Astrocyte (in vitro differentiated cells and primary cell): ENCODE data around the gene DTNBP1. TPM values are rescaled to one million over a fixed set of nuclear protein-coding genes. Genes with fewer than 3 reads are reported as not detected.

Experiments used
- DNase-seq: peaks from one replicate; pipeline ENCODE4 v3.0.0-alpha.2; 2010; ENCODE audit warnings: low read depth
- FAIRE-seq: peaks from 2 replicates; lab custom pipeline; 2011; peaks lifted over from hg19 to GRCh38; lab: Jason Lieb, UNC
- H2AFZ ChIP-seq: 2 replicates; pipeline ENCODE4 v1.6.0; 2012; ENCODE audit warnings: low read depth, low read length, inconsistent platforms
- H3K27ac ChIP-seq: 2 replicates; pipeline ENCODE4 v1.5.1; 2011; ENCODE audit warnings: low read depth, low read length, inconsistent platforms
- H3K27me3 ChIP-seq: 2 replicates; pipeline ENCODE4 v1.6.0; 2011; ENCODE audit warnings: low read length, inconsistent platforms; ENCODE audit not compliant: insufficient read depth
- H3K36me3 ChIP-seq: 2 replicates; pipeline ENCODE4 v1.5.1; 2011; ENCODE audit warnings: low read length, inconsistent platforms; ENCODE audit not compliant: insufficient read depth
- H3K4me1 ChIP-seq: 2 replicates; pipeline ENCODE4 v1.5.1; 2011; ENCODE audit warnings: low read length, inconsistent platforms; ENCODE audit not compliant: insufficient read depth
- H3K4me2 ChIP-seq: 2 replicates; pipeline ENCODE4 v1.6.0; 2012; ENCODE audit warnings: low read length, inconsistent platforms
- H3K4me3 ChIP-seq: 2 replicates; pipeline ENCODE4 v1.5.1; 2011; ENCODE audit warnings: low read depth, mild to moderate bottlenecking, low read length, inconsistent platforms; ENCODE audit not compliant: insufficient read depth
- H3K79me2 ChIP-seq: 2 replicates; pipeline ENCODE4 v1.6.0; 2012; ENCODE audit warnings: mild to moderate bottlenecking, low read length, inconsistent platforms; ENCODE audit not compliant: insufficient read depth
- H3K9ac ChIP-seq: 2 replicates; pipeline ENCODE4 v1.6.0; 2012; ENCODE audit warnings: mild to moderate bottlenecking, low read length, inconsistent platforms
- H3K9me3 ChIP-seq: 2 replicates; pipeline ENCODE4 v1.5.1; 2012; ENCODE audit warnings: low read depth, mild to moderate bottlenecking, low read length, inconsistent platforms; ENCODE audit not compliant: insufficient read depth
- H4K20me1 ChIP-seq: 2 replicates; pipeline ENCODE4 v1.6.0; 2012; ENCODE audit warnings: low read length, inconsistent platforms; ENCODE audit not compliant: insufficient read depth
- H3K27ac Mint-ChIP-seq: one replicate; pipeline ENCODE4 v1.8.0; 2021; ENCODE audit warnings: mild to moderate bottlenecking, mixed read lengths; ENCODE audit not compliant: unreplicated experiment
- H3K27me3 Mint-ChIP-seq: one replicate; pipeline ENCODE4 v1.8.0; 2021; ENCODE audit warnings: low read depth, mixed read lengths; ENCODE audit not compliant: unreplicated experiment
- H3K36me3 Mint-ChIP-seq: one replicate; pipeline ENCODE4 v1.8.0; 2021; ENCODE audit warnings: low read depth, mixed read lengths; ENCODE audit not compliant: unreplicated experiment
- H3K4me1 Mint-ChIP-seq: one replicate; pipeline ENCODE4 v1.8.0; 2021; ENCODE audit warnings: low read depth, mixed read lengths; ENCODE audit not compliant: unreplicated experiment
- H3K4me3 Mint-ChIP-seq: one replicate; pipeline ENCODE4 v1.8.0; 2021; ENCODE audit warnings: mild to moderate bottlenecking, moderate library complexity, mixed read lengths; ENCODE audit not compliant: unreplicated experiment
- H3K9me3 Mint-ChIP-seq: one replicate; pipeline ENCODE4 v1.8.0; 2021; ENCODE audit warnings: mild to moderate bottlenecking, mixed read lengths; ENCODE audit not compliant: unreplicated experiment
- CTCF ChIP-seq: IDR thresholded peaks from 2 replicates; pipeline ENCODE4 v1.5.1; 2011; ENCODE audit warnings: low read depth, mild to moderate bottlenecking, inconsistent platforms, low read length, moderate library complexity; ENCODE audit not compliant: insufficient read depth
- EZH2 ChIP-seq: IDR thresholded peaks from 2 replicates; pipeline ENCODE4 v1.6.1; 2012; ENCODE audit warnings: mild to moderate bottlenecking, low read length, inconsistent platforms; ENCODE audit not compliant: insufficient read depth
- total RNA-seq: library from RNA; stranded (reverse); gene quantifications from 2 replicates; pipeline ENCODE4 v1.2.1, GENCODE V29; 2021

Gene DTNBP1
- total RNA-seq, 1 donor from 2014 or later, result 13.0 TPM

GRCh38 chr6:15677822-15678221, 15.0 kb upstream of the DTNBP1 start:
- Mint-ChIP-seq H3K36me3 (no peaks in the 10 kb centered on the region), H3K9me3 (no peaks in the 10 kb centered on the region), H3K27ac (no peak overlapping the region), H3K4me1 (no peaks in the 10 kb centered on the region), H3K27me3 (peaks cover 8% of the 10 kb centered on the region), H3K4me3 (no peak overlapping the region)
- Histone ChIP-seq H4K20me1 (no peaks in the 10 kb centered on the region), H3K27ac (no peak overlapping the region), H3K4me2 (no peak overlapping the region), H3K79me2 (no peaks in the 10 kb centered on the region), H3K9me3 (no peaks in the 10 kb centered on the region), H3K9ac (no peak overlapping the region), H3K27me3 (peaks cover 8% of the 10 kb centered on the region), H3K4me1 (no peaks in the 10 kb centered on the region), H3K4me3 (no peak overlapping the region), H2AFZ (no peak overlapping the region), H3K36me3 (no peaks in the 10 kb centered on the region)
- TF ChIP-seq EZH2 (no peak), CTCF (no peak)
- FAIRE-seq (no peak), DNase-seq (no peak)

GRCh38 chr6:15675536-15676220, 12.8 kb upstream of the DTNBP1 start:
- Histone ChIP-seq H3K9me3 (no peaks in the 10 kb centered on the region), H3K9ac (no peak overlapping the region), H3K36me3 (no peaks in the 10 kb centered on the region), H3K4me3 (no peak overlapping the region), H3K4me1 (no peaks in the 10 kb centered on the region), H2AFZ (no peak overlapping the region), H3K79me2 (no peaks in the 10 kb centered on the region), H3K27me3 (peaks cover 14% of the 10 kb centered on the region), H3K27ac (no peak overlapping the region), H4K20me1 (no peaks in the 10 kb centered on the region), H3K4me2 (no peak overlapping the region)
- H3K4me3 Mint-ChIP-seq, result no peak overlapping the region
- DNase-seq (no peak), FAIRE-seq (no peak)
- TF ChIP-seq EZH2 (no peak), CTCF (no peak)
- no peaks in the 10 kb centered on the region for H3K9me3 Mint-ChIP-seq
- no peak overlapping the region for H3K27ac Mint-ChIP-seq
- peaks cover 20% of the 10 kb centered on the region for H3K27me3 Mint-ChIP-seq
- no peaks in the 10 kb centered on the region for H3K36me3 Mint-ChIP-seq
- H3K4me1 Mint-ChIP-seq, result no peaks in the 10 kb centered on the region

GRCh38 chr6:15674690-15675386, 12.0 kb upstream of the DTNBP1 start:
- DNase-seq, result no peak
- FAIRE-seq, result no peak
- H3K27me3 Mint-ChIP-seq, result peaks cover 25% of the 10 kb centered on the region

More at GRCh38 chr6:15674690-15675386, 12.0 kb upstream of the DTNBP1 start:
- no peak overlapping the region for H3K27ac Mint-ChIP-seq
- H3K4me3 Mint-ChIP-seq, result no peak overlapping the region
- H3K36me3 Mint-ChIP-seq, result no peaks in the 10 kb centered on the region
- H3K4me1 Mint-ChIP-seq, result no peaks in the 10 kb centered on the region
- Histone ChIP-seq H3K27ac (no peak overlapping the region), H3K27me3 (peaks cover 21% of the 10 kb centered on the region), H3K4me2 (no peak overlapping the region), H3K9me3 (no peaks in the 10 kb centered on the region), H3K4me1 (no peaks in the 10 kb centered on the region), H3K36me3 (no peaks in the 10 kb centered on the region), H3K79me2 (no peaks in the 10 kb centered on the region), H3K9ac (no peak overlapping the region), H2AFZ (no peak overlapping the region), H3K4me3 (no peak overlapping the region), H4K20me1 (no peaks in the 10 kb centered on the region)
- TF ChIP-seq EZH2 (no peak), CTCF (no peak)
- no peaks in the 10 kb centered on the region for H3K9me3 Mint-ChIP-seq
